Measurements from ENCODE around the gene PLAC9.

Gene PLAC9

DNA sequence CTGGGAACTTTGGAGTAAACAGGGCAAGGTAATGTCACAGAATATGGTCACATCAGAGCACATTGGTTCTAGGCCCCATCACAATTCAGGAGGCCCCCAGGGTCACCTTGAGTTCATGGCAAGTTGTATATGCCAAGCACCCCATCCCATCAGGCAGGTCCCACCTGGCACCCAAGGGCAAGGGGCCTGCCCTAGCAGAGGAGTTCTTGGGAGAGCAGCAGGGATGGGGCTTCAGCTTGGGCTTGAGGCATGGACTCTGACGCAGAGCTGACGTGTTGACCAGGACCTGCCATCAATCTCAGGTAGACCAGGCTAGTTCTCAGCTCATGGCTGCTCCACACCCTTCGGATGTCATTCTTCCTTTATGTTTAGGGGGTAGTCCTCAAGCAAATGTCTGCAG is 20.9 kb downstream of the PLAC9 start:
- Histone ChIP-seq H3K27ac (ENCODE audit: low read depth, low read length) (no peak overlapping the region), H3K9me3 (ENCODE audit: control insufficient read depth, insufficient read depth, low read depth, low read length) (peaks cover 5% of the 10 kb centered on the region; the same call in 1 of the 2 replicates), H3K9ac (ENCODE audit: low read length) (no peak overlapping the region), H3K27me3 (ENCODE audit: control insufficient read depth, insufficient read depth, low read length) (no peaks in the 10 kb centered on the region), H3K36me3 (ENCODE audit: control insufficient read depth, insufficient read depth, low read length) (peaks cover 49% of the 10 kb centered on the region), H3K4me3 (ENCODE audit: low read depth, low read length) (no peak overlapping the region), H3K4me1 (ENCODE audit: control insufficient read depth, insufficient read depth, low read length) (peaks cover 4% of the 10 kb centered on the region; the same call in 1 of the 2 replicates)

DNA sequence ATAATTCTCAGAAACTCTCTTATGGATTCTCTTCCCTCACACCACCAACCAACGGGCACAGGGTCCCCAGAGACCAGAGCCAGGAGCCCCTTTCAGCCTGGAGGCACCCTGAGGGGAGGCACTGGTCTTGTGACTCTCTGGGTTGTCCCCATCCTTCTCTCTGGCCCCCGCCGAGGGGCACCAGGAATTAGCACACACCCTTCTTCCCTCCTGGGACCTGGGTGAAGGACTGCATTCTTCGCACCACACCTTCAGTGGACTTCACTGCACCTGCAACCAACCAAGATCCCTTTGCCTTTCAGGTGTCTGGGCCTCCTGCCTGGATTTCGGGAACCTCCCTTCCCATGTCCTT is 22.1 kb downstream of the PLAC9 start:
- H3K9ac ChIP-seq (ENCODE audit: low read length) = no peak overlapping the region
- H3K4me1 ChIP-seq (ENCODE audit: control insufficient read depth, insufficient read depth, low read length) = peaks cover 9% of the 10 kb centered on the region; the same call in 1 of the 2 replicates
- no peak overlapping the region for H3K27ac ChIP-seq (ENCODE audit: low read depth, low read length)
- no peak overlapping the region for H3K4me3 ChIP-seq (ENCODE audit: low read depth, low read length)
- H3K36me3 ChIP-seq (ENCODE audit: control insufficient read depth, insufficient read depth, low read length) = peaks cover 54% of the 10 kb centered on the region
- H3K27me3 ChIP-seq (ENCODE audit: control insufficient read depth, insufficient read depth, low read length) = no peaks in the 10 kb centered on the region
- H3K9me3 ChIP-seq (ENCODE audit: control insufficient read depth, insufficient read depth, low read depth, low read length) = no peaks in the 10 kb centered on the region

DNA sequence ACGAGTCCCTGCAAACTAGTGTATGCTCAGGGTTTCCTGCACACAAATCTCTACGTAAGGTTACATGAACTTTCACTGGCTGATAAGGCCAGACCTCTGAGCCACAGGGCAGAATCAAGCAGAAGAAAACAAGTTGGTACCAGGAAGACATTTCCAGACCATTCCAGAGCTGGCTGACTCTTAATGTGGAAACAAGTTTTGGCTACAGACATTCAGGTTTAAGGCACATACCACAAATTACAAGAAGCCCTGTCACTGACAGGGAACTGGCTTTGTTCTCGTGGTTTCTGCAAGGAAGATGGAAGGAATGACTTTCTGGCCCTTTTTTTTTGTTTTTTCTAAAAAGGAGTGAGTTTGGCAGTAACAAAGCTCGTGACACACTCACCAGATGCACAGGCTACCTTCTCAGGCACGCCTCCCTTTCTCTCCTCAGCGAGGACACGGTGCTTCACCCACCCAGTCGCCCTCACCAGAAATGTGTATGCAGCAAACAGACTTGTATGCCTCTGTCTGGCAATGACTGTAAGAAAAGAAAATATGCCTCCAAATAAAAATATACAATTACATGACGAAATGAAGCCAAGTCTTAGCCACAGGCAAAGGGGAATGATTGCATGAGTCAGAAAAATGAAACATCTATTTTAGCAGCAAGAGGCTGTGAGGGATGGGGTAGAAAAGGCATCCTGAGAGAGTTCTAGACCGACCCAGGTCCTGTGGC is 22.6 kb downstream of the PLAC9 start:
- peaks cover 53% of the 10 kb centered on the region for H3K36me3 ChIP-seq (ENCODE audit: control insufficient read depth, insufficient read depth, low read length)
- H3K9ac ChIP-seq (ENCODE audit: low read length) = no peak overlapping the region
- no peaks in the 10 kb centered on the region for H3K9me3 ChIP-seq (ENCODE audit: control insufficient read depth, insufficient read depth, low read depth, low read length)

DNA sequence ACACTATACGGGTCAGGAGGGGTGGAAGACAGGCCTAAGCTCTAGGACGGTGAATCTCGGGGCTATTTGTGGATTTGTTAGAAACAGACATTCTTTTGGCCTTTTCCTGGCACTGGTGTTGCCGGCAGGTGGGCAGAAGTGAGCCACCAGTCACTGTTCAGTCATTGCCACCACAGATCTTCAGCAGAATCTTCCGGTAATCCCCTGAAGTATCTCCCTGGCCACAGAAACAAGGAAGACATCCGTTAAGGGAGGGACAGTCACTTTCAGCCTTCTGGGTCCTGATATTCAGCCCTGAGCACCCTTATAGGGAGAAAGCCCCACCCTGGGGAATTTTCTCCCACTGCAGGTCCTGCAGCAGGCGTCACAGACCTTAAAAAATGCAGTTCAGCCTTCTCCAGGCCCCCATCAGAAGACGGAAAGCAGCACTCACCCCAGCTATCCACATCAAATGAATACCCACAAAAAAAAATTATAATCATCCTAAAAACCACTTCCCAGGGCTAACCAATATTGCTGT is 23.2 kb downstream of the PLAC9 start:
- Histone ChIP-seq H3K9ac (ENCODE audit: low read length) (no peak overlapping the region), H3K4me3 (ENCODE audit: low read depth, low read length) (no peak overlapping the region), H3K4me1 (ENCODE audit: control insufficient read depth, insufficient read depth, low read length) (peaks cover 9% of the 10 kb centered on the region; the same call in 1 of the 2 replicates), H3K9me3 (ENCODE audit: control insufficient read depth, insufficient read depth, low read depth, low read length) (no peaks in the 10 kb centered on the region), H3K27ac (ENCODE audit: low read depth, low read length) (no peak overlapping the region), H3K27me3 (ENCODE audit: control insufficient read depth, insufficient read depth, low read length) (no peaks in the 10 kb centered on the region), H3K36me3 (ENCODE audit: control insufficient read depth, insufficient read depth, low read length) (peaks cover 51% of the 10 kb centered on the region)

More for the DNA sequence above, 22.6 kb downstream of the PLAC9 start:
- Histone ChIP-seq H3K27me3 (ENCODE audit: control insufficient read depth, insufficient read depth, low read length) (no peaks in the 10 kb centered on the region), H3K4me1 (ENCODE audit: control insufficient read depth, insufficient read depth, low read length) (peaks cover 9% of the 10 kb centered on the region; the same call in 1 of the 2 replicates), H3K4me3 (ENCODE audit: low read depth, low read length) (no peak overlapping the region), H3K27ac (ENCODE audit: low read depth, low read length) (no peak overlapping the region)

DNA sequence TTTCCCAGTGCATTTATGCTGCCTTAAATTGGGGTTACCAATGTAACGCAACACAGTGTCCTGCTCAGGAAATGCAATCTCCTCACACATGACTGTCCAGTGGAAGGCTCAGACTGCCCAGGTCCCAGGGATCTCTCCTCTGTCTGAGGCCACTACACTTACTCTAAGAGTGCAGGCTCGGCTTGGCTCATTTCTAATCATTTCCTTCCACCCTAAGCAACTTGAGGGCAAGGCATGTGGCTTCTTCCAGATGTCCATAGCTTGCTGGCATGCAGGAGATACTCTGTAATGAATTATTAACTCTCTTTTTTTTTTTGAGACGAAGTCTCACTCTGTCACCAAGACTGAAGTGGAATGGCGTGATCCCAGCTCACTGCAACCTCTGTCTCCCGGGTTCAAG is 23.7 kb downstream of the PLAC9 start:
- H3K27me3 ChIP-seq (ENCODE audit: control insufficient read depth, insufficient read depth, low read length) = no peaks in the 10 kb centered on the region
- H3K36me3 ChIP-seq (ENCODE audit: control insufficient read depth, insufficient read depth, low read length) = peaks cover 51% of the 10 kb centered on the region
- no peak overlapping the region for H3K4me3 ChIP-seq (ENCODE audit: low read depth, low read length)
- H3K9me3 ChIP-seq (ENCODE audit: control insufficient read depth, insufficient read depth, low read depth, low read length) = no peaks in the 10 kb centered on the region
- H3K27ac ChIP-seq (ENCODE audit: low read depth, low read length) = no peak overlapping the region
- H3K9ac ChIP-seq (ENCODE audit: low read length) = no peak overlapping the region
- peaks cover 9% of the 10 kb centered on the region; the same call in 1 of the 2 replicates for H3K4me1 ChIP-seq (ENCODE audit: control insufficient read depth, insufficient read depth, low read length)

DNA sequence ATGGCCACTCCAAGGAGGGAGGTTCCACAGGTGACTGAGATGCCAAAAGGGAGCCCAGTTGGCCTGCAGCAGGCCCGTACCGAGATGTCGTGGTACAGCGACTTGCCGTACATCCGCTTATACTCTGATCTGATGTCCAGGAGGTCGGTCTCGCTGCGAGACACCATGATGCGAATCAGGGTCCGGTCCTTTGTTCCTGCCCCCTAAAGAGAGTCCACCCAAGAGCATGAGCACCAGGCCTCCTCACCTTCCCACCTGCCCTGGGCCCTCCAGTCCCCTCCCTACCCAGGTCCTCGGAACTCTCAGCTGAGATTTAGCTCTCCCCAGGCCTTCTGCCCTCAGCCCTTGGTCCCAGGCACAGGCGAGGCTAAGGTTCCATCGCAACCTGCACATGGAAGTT is 25.0 kb downstream of the PLAC9 start:
- H3K9me3 ChIP-seq (ENCODE audit: control insufficient read depth, insufficient read depth, low read depth, low read length) = no peaks in the 10 kb centered on the region
- H3K27ac ChIP-seq (ENCODE audit: low read depth, low read length) = no peak overlapping the region
- H3K36me3 ChIP-seq (ENCODE audit: control insufficient read depth, insufficient read depth, low read length) = peaks cover 50% of the 10 kb centered on the region
- no peak overlapping the region for H3K9ac ChIP-seq (ENCODE audit: low read length)
- H3K4me3 ChIP-seq (ENCODE audit: low read depth, low read length) = no peak overlapping the region
- peaks cover 14% of the 10 kb centered on the region; the same call in 1 of the 2 replicates for H3K4me1 ChIP-seq (ENCODE audit: control insufficient read depth, insufficient read depth, low read length)
- H3K27me3 ChIP-seq (ENCODE audit: control insufficient read depth, insufficient read depth, low read length) = no peaks in the 10 kb centered on the region

DNA sequence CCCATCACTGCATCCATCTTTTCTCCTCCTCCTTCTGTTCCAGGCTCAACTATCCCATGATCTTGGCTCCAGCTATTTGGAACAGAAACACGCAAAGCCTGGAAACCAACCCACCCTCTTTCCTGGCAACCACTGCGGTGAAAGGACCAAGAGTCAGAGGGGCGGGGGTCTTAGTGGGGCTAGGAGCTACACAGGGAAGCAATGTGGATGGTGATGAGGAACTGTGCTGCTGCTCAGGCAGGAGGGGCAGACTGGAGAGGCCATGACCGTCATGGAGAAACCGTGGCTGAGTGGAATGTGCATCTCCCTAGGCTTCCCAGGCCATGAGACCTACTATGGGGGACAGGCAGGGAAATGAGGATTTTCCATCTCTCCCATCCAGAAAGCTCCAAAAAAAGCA is 25.6 kb downstream of the PLAC9 start:
- peaks cover 47% of the 10 kb centered on the region for H3K36me3 ChIP-seq (ENCODE audit: control insufficient read depth, insufficient read depth, low read length)
- H3K4me3 ChIP-seq (ENCODE audit: low read depth, low read length) = no peak overlapping the region
- no peak overlapping the region for H3K27ac ChIP-seq (ENCODE audit: low read depth, low read length)
- H3K4me1 ChIP-seq (ENCODE audit: control insufficient read depth, insufficient read depth, low read length) = peaks cover 14% of the 10 kb centered on the region; the same call in 1 of the 2 replicates
- H3K9me3 ChIP-seq (ENCODE audit: control insufficient read depth, insufficient read depth, low read depth, low read length) = no peaks in the 10 kb centered on the region
- no peaks in the 10 kb centered on the region for H3K27me3 ChIP-seq (ENCODE audit: control insufficient read depth, insufficient read depth, low read length)
- H3K9ac ChIP-seq (ENCODE audit: low read length) = no peak overlapping the region

DNA sequence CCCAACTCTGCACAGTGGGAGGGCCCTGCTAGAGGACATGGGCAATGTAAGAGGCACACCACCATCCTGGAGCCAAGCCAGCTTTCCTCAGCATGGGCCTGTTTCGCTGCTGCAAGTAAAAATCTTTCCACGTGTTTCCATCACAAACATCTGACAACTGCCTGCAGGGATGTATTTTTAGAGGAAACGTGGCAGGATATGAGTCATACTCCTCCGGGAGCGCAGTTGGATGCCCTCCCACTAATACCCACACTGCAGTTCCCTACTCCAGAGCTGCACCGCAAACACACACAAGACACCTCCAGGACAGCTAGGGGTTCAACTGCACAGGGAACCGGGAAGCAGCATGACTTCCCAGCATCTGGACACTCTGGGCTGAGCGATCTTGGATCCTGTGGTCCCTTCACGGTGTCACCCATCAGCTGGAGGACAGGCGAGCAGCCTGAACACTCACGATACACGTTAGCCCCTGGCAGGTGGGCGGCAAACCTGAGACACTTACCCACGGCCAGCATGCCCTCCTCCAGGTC is 26.1 kb downstream of the PLAC9 start:
- H3K4me1 ChIP-seq (ENCODE audit: control insufficient read depth, insufficient read depth, low read length) = peaks cover 14% of the 10 kb centered on the region; the same call in 1 of the 2 replicates
- H3K27ac ChIP-seq (ENCODE audit: low read depth, low read length) = no peak overlapping the region
- H3K4me3 ChIP-seq (ENCODE audit: low read depth, low read length) = no peak overlapping the region
- no peak overlapping the region for H3K9ac ChIP-seq (ENCODE audit: low read length)
- H3K9me3 ChIP-seq (ENCODE audit: control insufficient read depth, insufficient read depth, low read depth, low read length) = no peaks in the 10 kb centered on the region
- no peaks in the 10 kb centered on the region for H3K27me3 ChIP-seq (ENCODE audit: control insufficient read depth, insufficient read depth, low read length)
- H3K36me3 ChIP-seq (ENCODE audit: control insufficient read depth, insufficient read depth, low read length) = peaks cover 47% of the 10 kb centered on the region

DNA sequence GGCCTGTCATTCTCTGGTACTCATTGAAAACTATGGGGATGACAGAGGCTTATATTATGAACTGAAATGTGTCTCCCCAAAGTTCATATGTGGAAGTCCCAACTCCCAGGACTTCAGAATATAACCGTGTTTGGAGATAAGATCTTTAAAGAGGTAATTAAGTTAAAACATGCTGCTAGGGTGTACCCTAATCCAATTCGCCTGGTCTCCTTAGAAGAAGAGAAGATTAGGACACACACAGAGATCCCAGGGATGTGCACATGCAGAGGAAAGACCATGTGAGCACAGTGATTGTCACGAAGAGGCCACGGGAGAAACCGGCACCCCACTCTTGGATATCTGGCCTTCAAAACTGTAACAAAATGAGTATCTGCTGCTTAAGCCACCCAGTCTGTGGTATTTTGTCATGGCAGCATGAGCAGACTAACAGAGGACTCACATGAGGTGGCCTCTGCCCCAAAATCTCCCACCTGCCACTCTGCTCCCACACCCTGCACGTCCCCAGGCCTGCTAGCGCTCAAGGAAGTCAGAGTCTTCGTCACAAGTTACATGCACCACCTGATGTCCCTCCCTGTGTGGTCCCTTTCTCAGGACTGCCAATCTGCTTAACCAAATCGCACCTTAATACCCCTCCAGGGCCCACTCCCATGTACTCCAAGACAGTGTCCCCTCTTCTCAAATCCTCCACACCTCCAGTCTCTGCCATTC is 26.8 kb downstream of the PLAC9 start:
- Histone ChIP-seq H3K4me3 (ENCODE audit: low read depth, low read length) (no peak overlapping the region), H3K36me3 (ENCODE audit: control insufficient read depth, insufficient read depth, low read length) (peaks cover 45% of the 10 kb centered on the region), H3K9ac (ENCODE audit: low read length) (no peak overlapping the region), H3K4me1 (ENCODE audit: control insufficient read depth, insufficient read depth, low read length) (peaks cover 14% of the 10 kb centered on the region; the same call in 1 of the 2 replicates), H3K27ac (ENCODE audit: low read depth, low read length) (no peak overlapping the region), H3K27me3 (ENCODE audit: control insufficient read depth, insufficient read depth, low read length) (no peaks in the 10 kb centered on the region), H3K9me3 (ENCODE audit: control insufficient read depth, insufficient read depth, low read depth, low read length) (no peaks in the 10 kb centered on the region)

DNA sequence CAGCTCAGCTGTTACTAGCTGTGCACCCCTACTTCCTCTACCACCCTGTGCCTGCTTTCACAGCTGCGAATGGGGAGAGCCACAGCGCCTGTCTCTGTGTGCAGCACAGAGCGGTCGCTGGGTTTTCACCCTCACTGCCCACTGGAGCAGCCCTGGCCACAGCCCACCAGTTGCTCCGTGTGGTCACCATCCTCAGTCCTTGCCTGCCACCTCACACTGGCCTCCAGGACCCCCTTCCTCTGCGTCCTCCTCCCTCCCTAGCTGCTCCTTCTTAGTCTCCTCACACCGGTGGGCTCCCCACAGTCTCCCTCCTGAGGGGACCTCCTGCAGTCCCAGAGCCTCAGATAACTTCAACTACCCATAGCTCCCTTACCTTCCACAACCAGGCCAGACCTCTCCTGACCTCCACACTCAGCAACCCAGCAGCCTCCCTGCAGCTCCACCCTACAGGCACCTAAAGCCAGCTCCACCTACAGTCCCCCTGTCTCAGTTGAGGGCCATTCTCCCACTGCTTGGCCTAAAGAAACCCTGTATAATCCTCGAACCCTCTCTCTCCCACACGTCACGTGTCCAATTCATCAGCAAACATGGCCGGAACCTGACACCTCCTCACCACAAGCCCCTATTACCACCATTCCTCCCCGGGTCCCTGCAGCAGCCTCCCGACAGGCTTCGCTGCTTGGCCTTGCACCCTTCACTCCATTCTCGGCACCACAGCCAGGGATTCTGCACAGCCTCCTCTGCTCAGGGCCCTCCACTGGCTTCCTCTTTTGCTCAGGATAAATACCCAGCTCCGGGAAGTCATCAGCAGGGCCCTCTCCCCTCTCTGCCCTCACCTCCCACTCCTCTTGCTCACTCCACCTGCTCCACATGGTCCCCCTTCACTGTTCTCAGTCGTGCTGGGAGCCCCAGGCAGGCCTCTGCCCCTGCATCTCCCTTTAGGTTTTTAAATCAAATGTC is 28.1 kb downstream of the PLAC9 start:
- Histone ChIP-seq H3K27ac (ENCODE audit: low read depth, low read length) (no peak overlapping the region), H3K4me3 (ENCODE audit: low read depth, low read length) (no peak overlapping the region), H3K9ac (ENCODE audit: low read length) (no peak overlapping the region), H3K36me3 (ENCODE audit: control insufficient read depth, insufficient read depth, low read length) (peaks cover 36% of the 10 kb centered on the region), H3K4me1 (ENCODE audit: control insufficient read depth, insufficient read depth, low read length) (peaks cover 14% of the 10 kb centered on the region; the same call in 1 of the 2 replicates), H3K9me3 (ENCODE audit: control insufficient read depth, insufficient read depth, low read depth, low read length) (no peaks in the 10 kb centered on the region), H3K27me3 (ENCODE audit: control insufficient read depth, insufficient read depth, low read length) (no peaks in the 10 kb centered on the region)
